B cell (primary cell): ENCODE measurements around the gene ARHGEF38. TPM values are rescaled to one million over a fixed set of nuclear protein-coding genes. Genes with fewer than 3 reads are reported as not detected.

Experiments
- ATAC-seq: fragments of 200-7000 bp; cut with Tn5 transposase; one replicate; pipeline ENCODE4 v1.10.0; 2021; ENCODE audit warnings: low read depth, mild to moderate bottlenecking, moderate number of reproducible peaks, moderate library complexity
- CTCF ChIA-PET: fragments of 350-600 bp; sonication (Branson Sonifier 250); formaldehyde crosslinking; loops from one replicate; lab custom pipeline; 2021; ENCODE audit warnings: antibody characterized with exemption, inconsistent platforms; lab: Charles Lee
- POLR2A ChIA-PET: fragments of 350-600 bp; sonication (Branson Sonifier 250); formaldehyde crosslinking; loops from one replicate; lab custom pipeline; 2021; ENCODE audit warnings: antibody characterized with exemption; lab: Charles Lee
- DNase-seq: peaks from one replicate; pipeline ENCODE4 v3.0.0; 2013
- H2AFZ ChIP-seq: 2 replicates; pipeline ENCODE4 v1.6.1; 2012; ENCODE audit warnings: mild to moderate bottlenecking, low read depth, low read length; ENCODE audit not compliant: insufficient read depth, poor library complexity, severe bottlenecking
- H3K27ac ChIP-seq, 2 donors: 1 replicate in 1 of 2; 2 replicates in 1 of 2; pipeline ENCODE4 v1.5.1; 2012 to 2013; ENCODE audit warnings: low read length in 2 of 2, mild to moderate bottlenecking in 2 of 2, moderate library complexity in 1 of 2
- H3K27me3 ChIP-seq, 4 experiments: fragments of 200-600 bp in 1 of 4; sonication (generic) in 1 of 4; replicated peaks in 1 of 4; 1 replicate in 2 of 4; 2 replicates in 2 of 4; pipeline versions ENCODE4 v1.6.1 to v1.7.0; 2013 to 2016; ENCODE audit warnings: low read length in 3 of 4, mild to moderate bottlenecking in 2 of 4, mixed read lengths in 1 of 4, moderate library complexity in 1 of 4; ENCODE audit not compliant: insufficient read depth in 4 of 4, control insufficient read depth in 3 of 4; ENCODE audit errors: control extremely low read depth in 1 of 4
- H3K36me3 ChIP-seq, 2 experiments: replicated peaks in 1 of 2; 1 replicate in 1 of 2; 2 replicates in 1 of 2; pipeline versions ENCODE4 v1.6.1 to v1.7.1; 2013; ENCODE audit warnings: low read length in 1 of 2; ENCODE audit not compliant: insufficient read depth in 2 of 2, control insufficient read depth in 1 of 2; ENCODE audit errors: control extremely low read depth in 1 of 2, extremely low read depth in 1 of 2
- H3K4me1 ChIP-seq, 2 donors: fragments of 200-600 bp in 1 of 2; sonication (generic) in 1 of 2; 1 replicate in 1 of 2; 2 replicates in 1 of 2; pipeline versions ENCODE4 v1.5.1 to v1.6.1; 2013 to 2017; ENCODE audit warnings: low read length in 2 of 2; ENCODE audit not compliant: control insufficient read depth in 2 of 2, insufficient read depth in 2 of 2
- H3K4me2 ChIP-seq: replicated peaks from 2 replicates; pipeline ENCODE3; 2012; ENCODE audit warnings: mild to moderate bottlenecking, low read depth, low read length; ENCODE audit not compliant: poor library complexity, severe bottlenecking
- H3K4me3 ChIP-seq, 5 experiments: fragments of 200-600 bp in 1 of 5; sonication (generic) in 1 of 5; 1 replicate in 3 of 5; 2 replicates in 2 of 5; pipeline versions ENCODE4 v1.5.1 to v1.7.0; 2011 to 2016; ENCODE audit warnings: low read length in 4 of 5, mild to moderate bottlenecking in 4 of 5, low read depth in 2 of 5, control low read depth in 1 of 5, moderate library complexity in 1 of 5; ENCODE audit not compliant: insufficient read depth in 1 of 5; ENCODE audit errors: control extremely low read depth in 1 of 5, extremely low read depth in 1 of 5
- H3K79me2 ChIP-seq: fragments of 200-600 bp; sonication (generic); one replicate; pipeline ENCODE4 v1.6.0; 2016; ENCODE audit warnings: low read length; ENCODE audit not compliant: control insufficient read depth, insufficient read depth
- H3K9ac ChIP-seq: fragments of 200-600 bp; sonication (generic); 2 replicates; pipeline ENCODE4 v1.6.1; 2017; ENCODE audit warnings: mild to moderate bottlenecking, low read length, moderate library complexity
- H3K9me3 ChIP-seq, 3 donors: one replicate each; pipeline versions ENCODE4 v1.6.1 to v1.7.1; 2013; ENCODE audit warnings: low read length in 2 of 3; ENCODE audit not compliant: control insufficient read depth in 2 of 3, insufficient read depth in 1 of 3; ENCODE audit errors: control extremely low read depth in 1 of 3
- H4K20me1 ChIP-seq: 2 replicates; pipeline ENCODE4 v1.6.0; 2012; ENCODE audit warnings: mild to moderate bottlenecking, low read length; ENCODE audit not compliant: insufficient read depth, control insufficient read depth, poor library complexity, severe bottlenecking
- H3K27ac Mint-ChIP-seq: one replicate; pipeline ENCODE4 v1.8.0; 2021; ENCODE audit warnings: mixed read lengths
- H3K27me3 Mint-ChIP-seq: one replicate; pipeline ENCODE4 v1.8.0; 2021; ENCODE audit warnings: mixed read lengths
- H3K4me1 Mint-ChIP-seq: one replicate; pipeline ENCODE4 v1.8.0; 2021; ENCODE audit warnings: mixed read lengths
- H3K4me3 Mint-ChIP-seq: one replicate; pipeline ENCODE4 v1.8.0; 2021; ENCODE audit warnings: mixed read lengths
- H3K9me3 Mint-ChIP-seq: one replicate; pipeline ENCODE4 v1.8.0; 2022; ENCODE audit warnings: mixed read lengths; ENCODE audit not compliant: insufficient read depth
- EZH2 ChIP-seq: IDR thresholded peaks from 2 replicates; pipeline ENCODE4 v1.6.1; 2012; ENCODE audit warnings: borderline replicate concordance, low read depth, mild to moderate bottlenecking, moderate library complexity, low read length; ENCODE audit not compliant: insufficient read depth, poor library complexity, severe bottlenecking
- WGBS: methylation state at CpG from one replicate; pipeline ENCODE4 v1.1.5; 2013; ENCODE audit warnings: missing lambda C conversion rate; ENCODE audit not compliant: insufficient coverage; 5-methylcytosine and 5-hydroxymethylcytosine counted together
- intact Hi-C: fragments of 100-400 bp; cut with micrococcal nuclease; formaldehyde crosslinking; loops from one replicate; pipeline ENCODE4 v1.10.0; 2022
- polyA plus RNA-seq: library from polyadenylated mRNA; depleted of rRNA; stranded (reverse); fragments of >200 nt; gene quantifications from 2 replicates; pipeline ENCODE4 v1.2.3, GENCODE V29; 2012
- total RNA-seq, 2 donors: library from RNA; stranded (reverse); fragments of 120-200 nt in 1 of 2; gene quantifications; 1 replicate in 1 of 2; 2 replicates in 1 of 2; pipeline versions ENCODE4 v1.2.3 to v1.2.4, GENCODE V29; 2013 to 2022
- TF ChIP-seq, protein P1 (sequence below): fragments of 200-600 bp; IDR thresholded peaks from one replicate; pipeline ENCODE4 v1.8.0; 2022; ENCODE audit warnings: antibody characterized with exemption, mild to moderate bottlenecking

The ARHGEF38 gene
- total and polyA plus RNA-seq, 2 donors (not counting 1 experiment from before 2014, with no cell fraction given) = not detected

DNA sequence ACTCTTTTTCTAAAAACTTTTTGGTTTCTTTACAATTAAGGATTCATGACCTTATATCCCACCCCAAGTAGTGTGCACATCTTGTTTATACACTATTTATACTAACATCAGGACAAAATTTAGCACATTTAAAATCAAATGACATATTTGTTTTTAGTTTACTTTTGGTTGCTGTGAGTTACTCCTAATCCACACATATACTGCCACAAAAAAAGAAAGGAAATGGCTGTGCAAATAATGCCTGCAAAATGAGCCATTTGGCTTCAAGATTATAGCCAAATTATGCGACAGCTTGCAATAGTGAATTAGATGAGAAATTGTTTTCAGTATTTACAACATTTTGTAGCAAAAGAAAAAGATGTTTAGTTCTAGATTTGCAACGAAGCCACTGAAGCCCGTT lies 10.4 kb upstream of the ARHGEF38 start:
- no peak overlapping the region for H3K4me2 ChIP-seq
- no peaks in the 10 kb centered on the region for H4K20me1 ChIP-seq
- Mint-ChIP-seq H3K27ac (no peak overlapping the region), H3K4me1 (no peaks in the 10 kb centered on the region), H3K27me3 (peaks cover 13% of the 10 kb centered on the region), H3K9me3 (no peaks in the 10 kb centered on the region), H3K4me3 (no peak overlapping the region)
- ATAC-seq (no peak), DNase-seq (no peak)
- 60% methylated on average over 2 of the region's 3 CpGs for WGBS
- peaks cover 0 to 3% (median 0%) of the 10 kb centered on the region in 4 experiments for H3K27me3 ChIP-seq
- no peak overlapping the region for H3K4me3 ChIP-seq
- no peak for TF ChIP-seq EZH2
- TF ChIP-seq, protein P1, sequence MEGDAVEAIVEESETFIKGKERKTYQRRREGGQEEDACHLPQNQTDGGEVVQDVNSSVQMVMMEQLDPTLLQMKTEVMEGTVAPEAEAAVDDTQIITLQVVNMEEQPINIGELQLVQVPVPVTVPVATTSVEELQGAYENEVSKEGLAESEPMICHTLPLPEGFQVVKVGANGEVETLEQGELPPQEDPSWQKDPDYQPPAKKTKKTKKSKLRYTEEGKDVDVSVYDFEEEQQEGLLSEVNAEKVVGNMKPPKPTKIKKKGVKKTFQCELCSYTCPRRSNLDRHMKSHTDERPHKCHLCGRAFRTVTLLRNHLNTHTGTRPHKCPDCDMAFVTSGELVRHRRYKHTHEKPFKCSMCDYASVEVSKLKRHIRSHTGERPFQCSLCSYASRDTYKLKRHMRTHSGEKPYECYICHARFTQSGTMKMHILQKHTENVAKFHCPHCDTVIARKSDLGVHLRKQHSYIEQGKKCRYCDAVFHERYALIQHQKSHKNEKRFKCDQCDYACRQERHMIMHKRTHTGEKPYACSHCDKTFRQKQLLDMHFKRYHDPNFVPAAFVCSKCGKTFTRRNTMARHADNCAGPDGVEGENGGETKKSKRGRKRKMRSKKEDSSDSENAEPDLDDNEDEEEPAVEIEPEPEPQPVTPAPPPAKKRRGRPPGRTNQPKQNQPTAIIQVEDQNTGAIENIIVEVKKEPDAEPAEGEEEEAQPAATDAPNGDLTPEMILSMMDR = no peak
- H3K9me3 ChIP-seq = no peaks in the 10 kb centered on the region
- H3K9ac ChIP-seq = no peak overlapping the region
- no peak overlapping the region for H2AFZ ChIP-seq
- ChIA-PET POLR2A (no interaction called here), CTCF (no interaction called here)
- H3K27ac ChIP-seq = no peak overlapping the region
- H3K79me2 ChIP-seq = no peaks in the 10 kb centered on the region
- no peaks in the 10 kb centered on the region for H3K36me3 ChIP-seq
- no peaks in the 10 kb centered on the region for H3K4me1 ChIP-seq
- intact Hi-C loops = no loop called here

DNA sequence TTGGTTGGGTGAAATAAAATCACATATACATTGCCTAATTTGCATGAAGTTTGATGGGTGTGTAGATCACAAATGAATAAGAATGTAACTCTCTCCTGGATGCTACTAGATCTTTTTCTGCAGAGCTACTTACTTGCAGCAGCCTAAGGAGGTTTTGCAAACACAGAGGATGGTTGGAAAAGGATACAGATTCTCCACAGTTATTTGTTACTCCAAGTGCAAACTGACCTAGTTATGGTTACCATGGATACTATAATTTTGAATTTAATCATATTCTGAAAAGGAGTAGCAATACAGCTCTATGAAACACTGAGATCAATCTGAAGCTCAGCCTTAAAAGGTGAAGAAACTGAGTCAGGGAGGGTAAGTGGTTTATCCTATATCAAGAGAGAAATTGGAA lies 9.1 kb upstream of the ARHGEF38 start:
- POLR2A ChIA-PET = no interaction called here
- no peak overlapping the region for H3K4me2 ChIP-seq
- CTCF ChIA-PET = no interaction called here
- no peak overlapping the region for H3K27ac ChIP-seq
- TF ChIP-seq EZH2 = no peak
- TF ChIP-seq, protein P1 = no peak
- no peak overlapping the region for H3K27ac Mint-ChIP-seq
- no peaks in the 10 kb centered on the region for H3K4me1 ChIP-seq
- DNase-seq = no peak
- H3K4me1 Mint-ChIP-seq = no peaks in the 10 kb centered on the region
- H3K27me3 ChIP-seq = peaks cover 0 to 3% (median 0%) of the 10 kb centered on the region in 4 experiments
- H3K4me3 ChIP-seq = no peak overlapping the region
- no peak for ATAC-seq
- H3K9me3 Mint-ChIP-seq = no peaks in the 10 kb centered on the region
- H4K20me1 ChIP-seq = no peaks in the 10 kb centered on the region
- H3K79me2 ChIP-seq = no peaks in the 10 kb centered on the region
- H3K9ac ChIP-seq = no peak overlapping the region
- no peak overlapping the region for H3K4me3 Mint-ChIP-seq
- peaks cover 2% of the 10 kb centered on the region for H3K27me3 Mint-ChIP-seq
- no peaks in the 10 kb centered on the region for H3K36me3 ChIP-seq
- intact Hi-C loops = no loop called here
- no peaks in the 10 kb centered on the region for H3K9me3 ChIP-seq
- no peak overlapping the region for H2AFZ ChIP-seq
